B cell (primary cell): Measurements from ENCODE around the gene GFM2. TPM values are rescaled to one million over a fixed set of nuclear protein-coding genes. Genes with fewer than 3 reads are reported as not detected.
"Not testable (repeated sequence)": the region's sequence is repeated elsewhere in the genome, so short reads cannot be mapped to it uniquely, and the experiment has no call there.

Source experiments
- ATAC-seq: fragments of 200-7000 bp; cut with Tn5 transposase; one replicate; pipeline ENCODE4 v1.10.0; 2021; ENCODE audit warnings: low read depth, mild to moderate bottlenecking, moderate number of reproducible peaks, moderate library complexity
- CTCF ChIA-PET: fragments of 350-600 bp; sonication (Branson Sonifier 250); formaldehyde crosslinking; loops from one replicate; lab custom pipeline; 2021; ENCODE audit warnings: antibody characterized with exemption, inconsistent platforms; lab: Charles Lee
- POLR2A ChIA-PET: fragments of 350-600 bp; sonication (Branson Sonifier 250); formaldehyde crosslinking; loops from one replicate; lab custom pipeline; 2021; ENCODE audit warnings: antibody characterized with exemption; lab: Charles Lee
- DNase-seq: peaks from one replicate; pipeline ENCODE4 v3.0.0; 2013
- H2AFZ ChIP-seq: 2 replicates; pipeline ENCODE4 v1.6.1; 2012; ENCODE audit warnings: mild to moderate bottlenecking, low read depth, low read length; ENCODE audit not compliant: insufficient read depth, poor library complexity, severe bottlenecking
- H3K27ac ChIP-seq, 2 donors: 1 replicate in 1 of 2; 2 replicates in 1 of 2; pipeline ENCODE4 v1.5.1; 2012 to 2013; ENCODE audit warnings: low read length in 2 of 2, mild to moderate bottlenecking in 2 of 2, moderate library complexity in 1 of 2
- H3K27me3 ChIP-seq, 4 experiments: fragments of 200-600 bp in 1 of 4; sonication (generic) in 1 of 4; replicated peaks in 1 of 4; 1 replicate in 2 of 4; 2 replicates in 2 of 4; pipeline versions ENCODE4 v1.6.1 to v1.7.0; 2013 to 2016; ENCODE audit warnings: low read length in 3 of 4, mild to moderate bottlenecking in 2 of 4, mixed read lengths in 1 of 4, moderate library complexity in 1 of 4; ENCODE audit not compliant: insufficient read depth in 4 of 4, control insufficient read depth in 3 of 4; ENCODE audit errors: control extremely low read depth in 1 of 4
- H3K36me3 ChIP-seq, 2 experiments: replicated peaks in 1 of 2; 1 replicate in 1 of 2; 2 replicates in 1 of 2; pipeline versions ENCODE4 v1.6.1 to v1.7.1; 2013; ENCODE audit warnings: low read length in 1 of 2; ENCODE audit not compliant: insufficient read depth in 2 of 2, control insufficient read depth in 1 of 2; ENCODE audit errors: control extremely low read depth in 1 of 2, extremely low read depth in 1 of 2
- H3K4me1 ChIP-seq, 2 donors: fragments of 200-600 bp in 1 of 2; sonication (generic) in 1 of 2; 1 replicate in 1 of 2; 2 replicates in 1 of 2; pipeline versions ENCODE4 v1.5.1 to v1.6.1; 2013 to 2017; ENCODE audit warnings: low read length in 2 of 2; ENCODE audit not compliant: control insufficient read depth in 2 of 2, insufficient read depth in 2 of 2
- H3K4me2 ChIP-seq: replicated peaks from 2 replicates; pipeline ENCODE3; 2012; ENCODE audit warnings: mild to moderate bottlenecking, low read depth, low read length; ENCODE audit not compliant: poor library complexity, severe bottlenecking
- H3K4me3 ChIP-seq, 5 experiments: fragments of 200-600 bp in 1 of 5; sonication (generic) in 1 of 5; 1 replicate in 3 of 5; 2 replicates in 2 of 5; pipeline versions ENCODE4 v1.5.1 to v1.7.0; 2011 to 2016; ENCODE audit warnings: low read length in 4 of 5, mild to moderate bottlenecking in 4 of 5, low read depth in 2 of 5, control low read depth in 1 of 5, moderate library complexity in 1 of 5; ENCODE audit not compliant: insufficient read depth in 1 of 5; ENCODE audit errors: control extremely low read depth in 1 of 5, extremely low read depth in 1 of 5
- H3K79me2 ChIP-seq: fragments of 200-600 bp; sonication (generic); one replicate; pipeline ENCODE4 v1.6.0; 2016; ENCODE audit warnings: low read length; ENCODE audit not compliant: control insufficient read depth, insufficient read depth
- H3K9ac ChIP-seq: fragments of 200-600 bp; sonication (generic); 2 replicates; pipeline ENCODE4 v1.6.1; 2017; ENCODE audit warnings: mild to moderate bottlenecking, low read length, moderate library complexity
- H3K9me3 ChIP-seq, 3 donors: one replicate each; pipeline versions ENCODE4 v1.6.1 to v1.7.1; 2013; ENCODE audit warnings: low read length in 2 of 3; ENCODE audit not compliant: control insufficient read depth in 2 of 3, insufficient read depth in 1 of 3; ENCODE audit errors: control extremely low read depth in 1 of 3
- H4K20me1 ChIP-seq: 2 replicates; pipeline ENCODE4 v1.6.0; 2012; ENCODE audit warnings: mild to moderate bottlenecking, low read length; ENCODE audit not compliant: insufficient read depth, control insufficient read depth, poor library complexity, severe bottlenecking
- H3K27ac Mint-ChIP-seq: one replicate; pipeline ENCODE4 v1.8.0; 2021; ENCODE audit warnings: mixed read lengths
- H3K27me3 Mint-ChIP-seq: one replicate; pipeline ENCODE4 v1.8.0; 2021; ENCODE audit warnings: mixed read lengths
- H3K4me1 Mint-ChIP-seq: one replicate; pipeline ENCODE4 v1.8.0; 2021; ENCODE audit warnings: mixed read lengths
- H3K4me3 Mint-ChIP-seq: one replicate; pipeline ENCODE4 v1.8.0; 2021; ENCODE audit warnings: mixed read lengths
- H3K9me3 Mint-ChIP-seq: one replicate; pipeline ENCODE4 v1.8.0; 2022; ENCODE audit warnings: mixed read lengths; ENCODE audit not compliant: insufficient read depth
- CTCF ChIP-seq: fragments of 200-600 bp; IDR thresholded peaks from one replicate; pipeline ENCODE4 v1.8.0; 2022; ENCODE audit warnings: antibody characterized with exemption, mild to moderate bottlenecking
- EZH2 ChIP-seq: IDR thresholded peaks from 2 replicates; pipeline ENCODE4 v1.6.1; 2012; ENCODE audit warnings: borderline replicate concordance, low read depth, mild to moderate bottlenecking, moderate library complexity, low read length; ENCODE audit not compliant: insufficient read depth, poor library complexity, severe bottlenecking
- WGBS: methylation state at CpG from one replicate; pipeline ENCODE4 v1.1.5; 2013; ENCODE audit warnings: missing lambda C conversion rate; ENCODE audit not compliant: insufficient coverage; 5-methylcytosine and 5-hydroxymethylcytosine counted together
- intact Hi-C: fragments of 100-400 bp; cut with micrococcal nuclease; formaldehyde crosslinking; loops from one replicate; pipeline ENCODE4 v1.10.0; 2022
- polyA plus RNA-seq: library from polyadenylated mRNA; depleted of rRNA; stranded (reverse); fragments of >200 nt; gene quantifications from 2 replicates; pipeline ENCODE4 v1.2.3, GENCODE V29; 2012
- total RNA-seq, 2 donors: library from RNA; stranded (reverse); fragments of 120-200 nt in 1 of 2; gene quantifications; 1 replicate in 1 of 2; 2 replicates in 1 of 2; pipeline versions ENCODE4 v1.2.3 to v1.2.4, GENCODE V29; 2013 to 2022

Gene GFM2
- total and polyA plus RNA-seq, 2 donors (not counting 1 experiment from before 2014, with no cell fraction given), result 11.0 to 28.5 TPM

- ChIA-PET CTCF (no interaction called here), POLR2A (no interaction called here)
- H3K27me3 Mint-ChIP-seq, result peaks cover 10% of the 10 kb centered on the region
- H3K4me3 Mint-ChIP-seq, result no peak overlapping the region
- WGBS, result 88% methylated on average over 1 of the region's 4 CpGs
- Histone ChIP-seq H3K4me3 (no peak overlapping the region), H3K36me3 (no peaks in the 10 kb centered on the region), H3K4me2 (no peak overlapping the region), H4K20me1 (no peaks in the 10 kb centered on the region), H3K9me3 (no peaks in the 10 kb centered on the region), H3K9ac (no peak overlapping the region), H3K79me2 (no peaks in the 10 kb centered on the region), H2AFZ (no peak overlapping the region), H3K4me1 (peaks cover 0 to 3% of the 10 kb centered on the region in 2 donors), H3K27me3 (no peaks in the 10 kb centered on the region), H3K27ac (no peak overlapping the region)
- H3K27ac Mint-ChIP-seq, result no peak overlapping the region
- ATAC-seq, result no peak
- intact Hi-C loops, result loop anchor here (10.0 kb wide), 1 partner anchor 1835 kb away; no protein-coding TSS in a partner anchor
- no peak for DNase-seq
- no peak for TF ChIP-seq CTCF
- TF ChIP-seq EZH2, result no peak
- no peaks in the 10 kb centered on the region for H3K9me3 Mint-ChIP-seq
- peaks cover 4% of the 10 kb centered on the region for H3K4me1 Mint-ChIP-seq
Measured at GRCh38 chr5:74679966-74680365, 87.0 kb downstream of the GFM2 start.

- H3K27ac ChIP-seq, H3K36me3 ChIP-seq, H3K4me2 ChIP-seq, H3K4me3 Mint-ChIP-seq, ATAC-seq, intact Hi-C loops, H3K9ac ChIP-seq, H3K4me1 ChIP-seq, H3K9me3 ChIP-seq, H4K20me1 ChIP-seq, H2AFZ ChIP-seq, H3K27me3 Mint-ChIP-seq, H3K4me1 Mint-ChIP-seq, POLR2A ChIA-PET, DNase-seq, H3K27ac Mint-ChIP-seq, H3K4me3 ChIP-seq, H3K27me3 ChIP-seq, H3K9me3 Mint-ChIP-seq, H3K79me2 ChIP-seq, CTCF ChIA-PET: not testable (repeated sequence)
- WGBS, result 84% methylated on average over 3 of the region's 3 CpGs
Measured at GRCh38 chr5:74679300-74679699, 87.6 kb downstream of the GFM2 start.

GRCh38 chr5:74678123-74678522, 88.8 kb downstream of the GFM2 start:
- H3K4me3 Mint-ChIP-seq, H3K27me3 Mint-ChIP-seq, H3K27me3 ChIP-seq, ATAC-seq, H2AFZ ChIP-seq, H3K36me3 ChIP-seq, H3K79me2 ChIP-seq, H3K4me2 ChIP-seq, H3K9ac ChIP-seq, H3K9me3 Mint-ChIP-seq, H3K9me3 ChIP-seq, H3K4me3 ChIP-seq, H4K20me1 ChIP-seq, DNase-seq, POLR2A ChIA-PET, intact Hi-C loops, H3K27ac Mint-ChIP-seq, H3K4me1 ChIP-seq, CTCF ChIA-PET, H3K4me1 Mint-ChIP-seq, H3K27ac ChIP-seq: not testable (repeated sequence)
- WGBS, result 43% methylated on average over 1 of the region's 3 CpGs
